HepG2 (cell line): ENCODE results near the gene DDX24. TPM values are rescaled to one million over a fixed set of nuclear protein-coding genes. Genes with fewer than 3 reads are reported as not detected.

Experiments
- ARID4A ChIP-seq: sonication (generic); formaldehyde crosslinking; IDR thresholded peaks from 2 replicates; pipeline ENCODE4 v1.5.0; 2020; ENCODE audit warnings: mild to moderate bottlenecking, missing genetic modification reagents, borderline replicate concordance
- DZIP1 ChIP-seq: sonication (generic); formaldehyde crosslinking; IDR thresholded peaks from 2 replicates; pipeline ENCODE4 v1.5.0; 2020; ENCODE audit warnings: mild to moderate bottlenecking, missing genetic modification reagents
- E2F5 ChIP-seq: sonication (generic); formaldehyde crosslinking; conservative IDR thresholded peaks from 2 replicates; pipeline ENCODE4 v1.4.0; 2020; ENCODE audit warnings: missing genetic modification reagents
- FOSL1 ChIP-seq: sonication (generic); formaldehyde crosslinking; IDR thresholded peaks from 2 replicates; pipeline ENCODE4 v1.9.0; 2021; ENCODE audit warnings: missing genetic modification reagents, borderline replicate concordance
- SIN3A ChIP-seq: IDR thresholded peaks from 2 replicates; pipeline ENCODE4 v1.6.1; 2011; ENCODE audit warnings: low read depth, mild to moderate bottlenecking, control low read depth, low read length, borderline replicate concordance
- TBP ChIP-seq: sonication (generic); formaldehyde crosslinking; IDR thresholded peaks from 2 replicates; pipeline ENCODE4 v1.5.0; 2020; ENCODE audit warnings: missing genetic modification reagents
- TFE3 ChIP-seq: IDR thresholded peaks from 2 replicates; pipeline ENCODE4 v1.6.1; 2016
- ZMYM4 ChIP-seq: sonication (generic); formaldehyde crosslinking; IDR thresholded peaks from 2 replicates; pipeline ENCODE4 v1.8.1; 2023; ENCODE audit warnings: mild to moderate bottlenecking, missing genetic modification reagents
- ZNF792 ChIP-seq: IDR thresholded peaks from 2 replicates; pipeline ENCODE4 v1.6.1; 2016
- ZNF879 ChIP-seq: sonication (generic); formaldehyde crosslinking; IDR thresholded peaks from 2 replicates; pipeline ENCODE4 v1.8.1; 2023; ENCODE audit warnings: missing genetic modification reagents
- polyA plus RNA-seq, 8 experiments: library from polyadenylated mRNA; depleted of rRNA in 3 of 8; stranded (reverse) in 7 of 8; unstranded in 1 of 8; fragments of >200 nt; fragmentation: Illumina TruSeq in 4 of 8; extraction: Trizol in 4 of 8; gene quantifications; 2 replicates each; pipeline versions ENCODE4 v1.2.1 to v1.2.3, GENCODE V29; 2011 to 2016; ENCODE audit warnings: low read depth in 4 of 8, missing spikeins in 1 of 8, mixed read lengths in 1 of 8; ENCODE audit not compliant: insufficient read depth in 1 of 8
- total RNA-seq, 5 experiments: library from RNA; depleted of rRNA; stranded (reverse); fragments of >200 nt; fragmentation: Illumina TruSeq; extraction: Trizol; gene quantifications; 2 replicates each; pipeline ENCODE4 v1.2.3, GENCODE V29; 2016; ENCODE audit warnings: low read depth in 1 of 5
- TF ChIP-seq, protein P1 (sequence below): sonication (generic); formaldehyde crosslinking; IDR thresholded peaks from 2 replicates; pipeline ENCODE4 v1.9.0; 2021; ENCODE audit warnings: mild to moderate bottlenecking, missing genetic modification reagents

The DDX24 gene
- total and polyA plus RNA-seq, 2 of the 13 experiments (the other 11 are each of a cell fraction or from before 2014, with no cell fraction given): 67.3 to 149 TPM

GRCh38 chr14:94080621-94081385 is at the start of gene DDX24, which contains the start of gene IFI27L1 (continued):
- peak; percentile 43; the same call in 1 of the 2 replicates for TF ChIP-seq DZIP1
- no peak for TF ChIP-seq FOSL1 (CRISPR knock-in tag)
- TF ChIP-seq TBP (CRISPR knock-in tag): 0 out of 2 replicates have a peak, but pooled peaks have one; percentile 31
- TF ChIP-seq ZMYM4: peak; percentile 60; the same call in 1 of the 2 replicates
- TF ChIP-seq ZNF792 (CRISPR knock-in tag): no peak
- peak; percentile 92; the same call in 1 of the 2 replicates for TF ChIP-seq ARID4A (CRISPR knock-in tag)
- TF ChIP-seq, protein P1, sequence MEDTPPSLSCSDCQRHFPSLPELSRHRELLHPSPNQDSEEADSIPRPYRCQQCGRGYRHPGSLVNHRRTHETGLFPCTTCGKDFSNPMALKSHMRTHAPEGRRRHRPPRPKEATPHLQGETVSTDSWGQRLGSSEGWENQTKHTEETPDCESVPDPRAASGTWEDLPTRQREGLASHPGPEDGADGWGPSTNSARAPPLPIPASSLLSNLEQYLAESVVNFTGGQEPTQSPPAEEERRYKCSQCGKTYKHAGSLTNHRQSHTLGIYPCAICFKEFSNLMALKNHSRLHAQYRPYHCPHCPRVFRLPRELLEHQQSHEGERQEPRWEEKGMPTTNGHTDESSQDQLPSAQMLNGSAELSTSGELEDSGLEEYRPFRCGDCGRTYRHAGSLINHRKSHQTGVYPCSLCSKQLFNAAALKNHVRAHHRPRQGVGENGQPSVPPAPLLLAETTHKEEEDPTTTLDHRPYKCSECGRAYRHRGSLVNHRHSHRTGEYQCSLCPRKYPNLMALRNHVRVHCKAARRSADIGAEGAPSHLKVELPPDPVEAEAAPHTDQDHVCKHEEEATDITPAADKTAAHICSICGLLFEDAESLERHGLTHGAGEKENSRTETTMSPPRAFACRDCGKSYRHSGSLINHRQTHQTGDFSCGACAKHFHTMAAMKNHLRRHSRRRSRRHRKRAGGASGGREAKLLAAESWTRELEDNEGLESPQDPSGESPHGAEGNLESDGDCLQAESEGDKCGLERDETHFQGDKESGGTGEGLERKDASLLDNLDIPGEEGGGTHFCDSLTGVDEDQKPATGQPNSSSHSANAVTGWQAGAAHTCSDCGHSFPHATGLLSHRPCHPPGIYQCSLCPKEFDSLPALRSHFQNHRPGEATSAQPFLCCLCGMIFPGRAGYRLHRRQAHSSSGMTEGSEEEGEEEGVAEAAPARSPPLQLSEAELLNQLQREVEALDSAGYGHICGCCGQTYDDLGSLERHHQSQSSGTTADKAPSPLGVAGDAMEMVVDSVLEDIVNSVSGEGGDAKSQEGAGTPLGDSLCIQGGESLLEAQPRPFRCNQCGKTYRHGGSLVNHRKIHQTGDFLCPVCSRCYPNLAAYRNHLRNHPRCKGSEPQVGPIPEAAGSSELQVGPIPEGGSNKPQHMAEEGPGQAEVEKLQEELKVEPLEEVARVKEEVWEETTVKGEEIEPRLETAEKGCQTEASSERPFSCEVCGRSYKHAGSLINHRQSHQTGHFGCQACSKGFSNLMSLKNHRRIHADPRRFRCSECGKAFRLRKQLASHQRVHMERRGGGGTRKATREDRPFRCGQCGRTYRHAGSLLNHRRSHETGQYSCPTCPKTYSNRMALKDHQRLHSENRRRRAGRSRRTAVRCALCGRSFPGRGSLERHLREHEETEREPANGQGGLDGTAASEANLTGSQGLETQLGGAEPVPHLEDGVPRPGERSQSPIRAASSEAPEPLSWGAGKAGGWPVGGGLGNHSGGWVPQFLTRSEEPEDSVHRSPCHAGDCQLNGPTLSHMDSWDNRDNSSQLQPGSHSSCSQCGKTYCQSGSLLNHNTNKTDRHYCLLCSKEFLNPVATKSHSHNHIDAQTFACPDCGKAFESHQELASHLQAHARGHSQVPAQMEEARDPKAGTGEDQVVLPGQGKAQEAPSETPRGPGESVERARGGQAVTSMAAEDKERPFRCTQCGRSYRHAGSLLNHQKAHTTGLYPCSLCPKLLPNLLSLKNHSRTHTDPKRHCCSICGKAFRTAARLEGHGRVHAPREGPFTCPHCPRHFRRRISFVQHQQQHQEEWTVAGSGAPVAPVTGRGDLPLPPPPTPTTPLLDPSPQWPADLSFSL (CRISPR knock-in tag): no peak
- TF ChIP-seq SIN3A: peak; percentile 63; the same call in 1 of the 2 replicates
- TF ChIP-seq E2F5 (CRISPR knock-in tag): peak; percentile 92
- TF ChIP-seq ZNF879 (CRISPR knock-in tag): peak; percentile 39; the same call in 1 of the 2 replicates
- no peak for TF ChIP-seq TFE3 (CRISPR knock-in tag)
